IPS DF 4.7 (cell line): Measurements from ENCODE around the gene PID1.

Experiments used
- DNase-seq: peaks from one replicate; pipeline ENCODE4 v3.0.0-alpha.2; 2013; ENCODE audit warnings: low spot score; ENCODE audit errors: extremely low read depth

Gene PID1

GRCh38 chr2:229261599-229261998 lies 9.5 kb downstream of the PID1 start:
- no peak for DNase-seq

- no peak for DNase-seq
Observed at GRCh38 chr2:229261076-229261475, 10.0 kb downstream of the PID1 start.

- no peak for DNase-seq
Observed at GRCh38 chr2:229257985-229258384, 13.1 kb downstream of the PID1 start.

GRCh38 chr2:229256376-229256775 lies 14.7 kb downstream of the PID1 start:
- no peak for DNase-seq

GRCh38 chr2:229254206-229254605 lies 16.9 kb downstream of the PID1 start:
- DNase-seq: no peak

GRCh38 chr2:229252996-229253395 lies 18.1 kb downstream of the PID1 start:
- no peak for DNase-seq

GRCh38 chr2:229252280-229252679 lies 18.8 kb downstream of the PID1 start:
- no peak for DNase-seq

GRCh38 chr2:229249536-229249935 lies 21.6 kb downstream of the PID1 start:
- DNase-seq: no peak

GRCh38 chr2:229246334-229246733 lies 24.8 kb downstream of the PID1 start:
- no peak for DNase-seq

- no peak for DNase-seq
Observed at GRCh38 chr2:229244975-229245374, 26.1 kb downstream of the PID1 start.

GRCh38 chr2:229243890-229244560 lies 27.1 kb downstream of the PID1 start:
- DNase-seq: no peak

- DNase-seq: no peak
Observed at GRCh38 chr2:229240984-229241491, 30.0 kb downstream of the PID1 start.

- no peak for DNase-seq
Observed at GRCh38 chr2:229239021-229239420, 32.1 kb downstream of the PID1 start.

GRCh38 chr2:229237270-229237669 lies 33.8 kb downstream of the PID1 start:
- no peak for DNase-seq

- DNase-seq: no peak
Observed at GRCh38 chr2:229235131-229235914, 35.8 kb downstream of the PID1 start.

GRCh38 chr2:229231885-229232284 lies 39.2 kb downstream of the PID1 start:
- DNase-seq: no peak

- no peak for DNase-seq
Observed at GRCh38 chr2:229231328-229231868, 39.7 kb downstream of the PID1 start.

- DNase-seq: no peak
Observed at GRCh38 chr2:229230911-229231310, 40.2 kb downstream of the PID1 start.

GRCh38 chr2:229230256-229230655 lies 40.8 kb downstream of the PID1 start:
- DNase-seq: no peak

- no peak for DNase-seq
Observed at GRCh38 chr2:229226382-229226781, 44.7 kb downstream of the PID1 start.

- DNase-seq: no peak
Observed at GRCh38 chr2:229223107-229223506, 48.0 kb downstream of the PID1 start.

GRCh38 chr2:229221641-229222040 lies 49.4 kb downstream of the PID1 start:
- no peak for DNase-seq
